ENCODE data around the gene DOCK10. TPM values are rescaled to one million over a fixed set of nuclear protein-coding genes. Genes with fewer than 3 reads are reported as not detected.
A peak's percentile ranks its signal among the peaks of the same experiment; 100 is the strongest.

DOCK10 gene
- polyA plus RNA-seq (2012; ENCODE audit: insufficient read depth, insufficient read length, low read depth) = 0.52 TPM

DNA sequence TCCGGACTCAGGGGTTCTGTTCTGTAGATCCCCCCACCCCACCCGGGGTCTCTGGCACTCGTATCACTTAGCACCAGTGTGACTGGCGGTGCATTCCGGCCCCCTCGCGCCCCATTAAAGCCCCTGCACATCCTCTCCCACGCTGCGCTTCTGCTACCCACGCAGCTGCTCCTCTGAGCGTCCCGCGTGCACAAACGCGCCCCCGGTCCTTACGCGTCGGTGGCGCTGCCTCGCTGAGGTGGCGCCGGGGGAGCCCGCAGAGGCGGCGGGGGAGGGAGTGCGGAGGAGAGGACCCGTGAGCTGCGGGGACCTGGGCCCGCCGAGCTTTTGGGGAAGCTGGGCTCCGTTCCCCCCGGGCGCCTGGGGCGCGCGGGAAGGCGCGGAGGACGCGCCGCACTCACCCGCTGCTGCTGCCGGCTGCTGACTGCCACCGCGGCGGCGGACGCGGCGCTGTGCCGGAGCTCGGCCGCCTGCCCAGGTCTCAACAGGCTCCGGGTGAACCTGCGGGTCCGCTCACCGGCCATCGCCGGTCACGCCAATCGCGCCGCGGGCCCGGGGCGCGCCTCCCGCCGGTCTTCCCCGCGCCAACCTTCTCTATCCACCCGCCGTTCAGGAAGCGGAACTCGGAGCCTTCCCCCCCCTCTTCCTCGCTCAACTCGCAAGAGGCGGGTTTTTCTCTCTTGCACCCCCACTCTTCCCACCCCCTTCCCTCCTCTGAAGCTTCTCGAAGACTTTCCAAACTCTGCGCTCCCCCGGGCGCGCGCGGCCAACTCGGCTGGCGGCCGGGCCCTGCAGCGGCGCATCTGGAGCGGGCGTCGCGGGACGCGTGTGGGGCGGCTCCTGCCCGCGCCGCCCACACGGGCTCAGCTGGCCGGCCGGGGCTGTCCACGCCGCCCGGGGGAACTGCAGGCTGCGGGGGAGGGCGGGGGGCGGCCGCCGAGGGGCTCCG lies at the start of gene DOCK10:
Gene DOCK10 (minus strand): TSS at position 618 of the 949 bp plus-strand sequence. CDS start 94 bp downstream, at position 524.
- Histone ChIP-seq H3K4me1 (no peaks in the 10 kb centered on the region), H3K4me3 (ENCODE audit: low read depth, low read length) (peak within 1 kb of the TSS; percentile 37), H3K36me3 (no peaks in the 10 kb centered on the region), H3K9me3 (no peaks in the 10 kb centered on the region), H3K27me3 (peaks cover 73% of the 10 kb centered on the region)
- no peak for TF ChIP-seq CTCF (IDR thresholded peaks at IDR 0.05; ENCODE audit: low read depth, low read length)
- peak; percentile 24 for DNase-seq

GRCh38 chr2:225091336-225091735 lies 49.1 kb upstream of the DOCK10 start:
- no peak overlapping the region for H3K4me3 ChIP-seq (ENCODE audit: low read depth, low read length)

DNA sequence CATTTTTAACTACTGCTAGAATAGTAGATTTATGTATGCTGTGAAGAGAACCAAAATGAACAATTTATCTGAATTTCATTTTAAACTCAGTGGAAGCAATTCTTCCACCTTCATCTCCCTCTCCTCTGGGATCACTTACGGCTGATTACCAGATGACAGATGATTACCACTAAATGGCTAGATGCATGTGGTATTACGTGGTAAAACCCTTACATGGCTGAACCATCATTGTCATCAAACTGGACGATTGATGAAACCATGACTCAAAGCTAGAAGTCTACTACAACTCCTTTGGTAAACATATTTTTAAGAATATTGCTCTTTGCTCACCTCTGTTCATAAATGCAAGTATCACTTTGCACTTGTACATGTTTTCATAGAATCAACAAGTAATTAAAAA lies 48.5 kb upstream of the DOCK10 start:
- DNase-seq = no peak
- H3K9me3 ChIP-seq = no peaks in the 10 kb centered on the region; the same call in 1 of the 2 replicates
- TF ChIP-seq CTCF (IDR thresholded peaks at IDR 0.05; ENCODE audit: low read depth, low read length) = no peak
- H3K4me3 ChIP-seq (ENCODE audit: low read depth, low read length) = no peak overlapping the region
- no peaks in the 10 kb centered on the region for H3K4me1 ChIP-seq
- peaks cover 7% of the 10 kb centered on the region for H3K27me3 ChIP-seq
- no peaks in the 10 kb centered on the region for H3K36me3 ChIP-seq

More at GRCh38 chr2:225091336-225091735, 49.1 kb upstream of the DOCK10 start:
- Histone ChIP-seq H3K9me3 (no peaks in the 10 kb centered on the region; the same call in 1 of the 2 replicates), H3K4me1 (no peaks in the 10 kb centered on the region), H3K27me3 (peaks cover 7% of the 10 kb centered on the region), H3K36me3 (no peaks in the 10 kb centered on the region)
- TF ChIP-seq CTCF (IDR thresholded peaks at IDR 0.05; ENCODE audit: low read depth, low read length) = no peak
- no peak for DNase-seq

GRCh38 chr2:225086915-225087314 lies 44.6 kb upstream of the DOCK10 start:
- no peak for TF ChIP-seq CTCF (IDR thresholded peaks at IDR 0.05; ENCODE audit: low read depth, low read length)
- Histone ChIP-seq H3K4me1 (no peaks in the 10 kb centered on the region), H3K9me3 (no peaks in the 10 kb centered on the region), H3K4me3 (ENCODE audit: low read depth, low read length) (no peak overlapping the region), H3K36me3 (no peaks in the 10 kb centered on the region), H3K27me3 (peaks cover 4% of the 10 kb centered on the region; the same call in 1 of the 2 replicates)
- DNase-seq = no peak

DNA sequence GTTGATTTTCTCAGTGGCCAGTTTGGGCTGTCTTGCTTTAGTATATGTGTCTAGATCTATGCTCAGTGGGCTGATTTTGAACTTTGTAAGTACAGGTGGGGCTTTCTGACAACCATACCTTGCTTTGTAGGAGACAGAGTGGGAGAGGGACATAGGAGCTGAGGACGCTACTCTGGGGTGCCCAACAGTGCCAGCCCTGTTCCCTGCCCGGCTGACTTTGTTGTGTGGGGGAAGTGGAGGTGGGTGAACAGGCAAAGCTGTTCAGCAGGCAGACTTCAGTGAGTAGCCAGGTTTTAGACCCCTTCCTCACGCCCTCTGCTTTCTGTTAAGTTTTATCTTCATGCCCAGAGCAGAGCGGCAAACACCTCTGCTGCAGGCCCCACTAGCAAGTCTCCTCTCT lies 44.2 kb upstream of the DOCK10 start:
- Histone ChIP-seq H3K27me3 (peaks cover 4% of the 10 kb centered on the region; the same call in 1 of the 2 replicates), H3K4me1 (no peaks in the 10 kb centered on the region), H3K4me3 (ENCODE audit: low read depth, low read length) (no peak overlapping the region), H3K36me3 (no peaks in the 10 kb centered on the region), H3K9me3 (no peaks in the 10 kb centered on the region)
- TF ChIP-seq CTCF (IDR thresholded peaks at IDR 0.05; ENCODE audit: low read depth, low read length) = no peak
- no peak for DNase-seq

- no peak for DNase-seq
- Histone ChIP-seq H3K27me3 (peaks cover 3% of the 10 kb centered on the region; the same call in 1 of the 2 replicates), H3K9me3 (no peaks in the 10 kb centered on the region), H3K4me3 (ENCODE audit: low read depth, low read length) (no peak overlapping the region), H3K36me3 (no peaks in the 10 kb centered on the region), H3K4me1 (no peaks in the 10 kb centered on the region)
- no peak for TF ChIP-seq CTCF (IDR thresholded peaks at IDR 0.05; ENCODE audit: low read depth, low read length)
Observed at GRCh38 chr2:225083276-225083675, 41.0 kb upstream of the DOCK10 start.

Data from BE2C (cell line).